HepG2 (cell line): ENCODE data around the gene SUSD3. TPM values are rescaled to one million over a fixed set of nuclear protein-coding genes. Genes with fewer than 3 reads are reported as not detected.

ENCODE experiments used
- ATAC-seq: fragments of 200-7000 bp; cut with Tn5 transposase; 3 replicates; pipeline ENCODE4 v1.9.1; 2020; ENCODE audit warnings: mild to moderate bottlenecking, moderate library complexity
- BruUV-seq: library from RNA; stranded (reverse); fragments of 400-500 nt; replicated peaks from 2 replicates; lab custom pipeline; 2021; lab: Mats Ljungman, UMichigan
- CTCF ChIA-PET: fragments of 300-600 bp; formaldehyde crosslinking; extraction: SDS; loops from one replicate; lab custom pipeline; 2021; ENCODE audit warnings: low total read pairs, inconsistent platforms, low intra/inter-chr PET ratio; lab: Yijun Ruan, JAX
- POLR2A ChIA-PET: fragments of 350-600 bp; sonication (Branson Sonifier 250); formaldehyde crosslinking; loops from one replicate; lab custom pipeline; 2020; ENCODE audit warnings: antibody characterized with exemption, inconsistent platforms; lab: Yijun Ruan, JAX
- DNase-seq: peaks from one replicate; pipeline ENCODE4 v3.0.0-alpha.2; 2015; ENCODE audit warnings: low spot score
- FAIRE-seq: peaks from 3 replicates; lab custom pipeline; 2011; peaks lifted over from hg19 to GRCh38; lab: Jason Lieb, UNC
- H2AFZ ChIP-seq: one replicate; pipeline ENCODE4 v1.6.1; 2011; ENCODE audit warnings: low read length, inconsistent platforms
- H3K27ac ChIP-seq: fragments of 300-600 bp; 3 replicates; pipeline ENCODE4 v1.8.0; 2011; ENCODE audit warnings: mixed run types, mild to moderate bottlenecking, mixed read lengths, low read length, inconsistent platforms; ENCODE audit not compliant: insufficient read depth; ENCODE audit errors: extremely low read length
- H3K27me3 ChIP-seq, 2 experiments: fragments of 200-600 bp in 1 of 2; 2 replicates in 1 of 2; 3 replicates in 1 of 2; pipeline versions ENCODE4 v1.6.0 to v1.8.0; 2011; ENCODE audit warnings: low read length in 2 of 2, mild to moderate bottlenecking in 2 of 2, moderate library complexity in 2 of 2, inconsistent platforms in 1 of 2; ENCODE audit not compliant: insufficient read depth in 2 of 2, control insufficient read depth in 1 of 2
- H3K36me3 ChIP-seq, 2 experiments: fragments of 200-600 bp in 1 of 2; replicated peaks in 1 of 2; 2 replicates in 1 of 2; 3 replicates in 1 of 2; pipeline versions ENCODE4 v1.5.1 to v1.8.0; 2011; ENCODE audit warnings: low read length in 2 of 2, inconsistent platforms in 1 of 2; ENCODE audit not compliant: insufficient read depth in 2 of 2, control insufficient read depth in 1 of 2
- H3K4me1 ChIP-seq: 2 replicates; pipeline ENCODE4 v1.5.1; 2012; ENCODE audit warnings: low read length, inconsistent platforms; ENCODE audit not compliant: insufficient read depth
- H3K4me2 ChIP-seq: 2 replicates; pipeline ENCODE4 v1.6.0; 2011; ENCODE audit warnings: low read depth, low read length, inconsistent platforms
- H3K4me3 ChIP-seq, 3 experiments: fragments of 200-600 bp in 1 of 3; sonication (generic), shearing (Covaris generic) in 1 of 3; replicated peaks in 1 of 3; 2 replicates each; pipeline ENCODE4 v1.5.1; 2011 to 2016; ENCODE audit warnings: low read length in 3 of 3, inconsistent platforms in 2 of 3, low read depth in 2 of 3, mild to moderate bottlenecking in 2 of 3, control low read depth in 1 of 3, mixed read lengths in 1 of 3; ENCODE audit not compliant: insufficient read depth in 1 of 3
- H3K79me2 ChIP-seq: one replicate; pipeline ENCODE4 v1.6.1; 2011; ENCODE audit warnings: low read length, inconsistent platforms; ENCODE audit not compliant: insufficient read depth
- H3K9ac ChIP-seq: 2 replicates; pipeline ENCODE4 v1.6.0; 2011; ENCODE audit warnings: mild to moderate bottlenecking, low read depth, low read length, inconsistent platforms; ENCODE audit not compliant: insufficient read depth
- H3K9me3 ChIP-seq: 2 replicates; pipeline ENCODE4 v1.5.1; 2012; ENCODE audit warnings: mild to moderate bottlenecking, low read length
- H4K20me1 ChIP-seq: 2 replicates; pipeline ENCODE4 v1.6.0; 2011; ENCODE audit warnings: inconsistent platforms, mild to moderate bottlenecking, low read length, moderate library complexity; ENCODE audit not compliant: insufficient read depth
- PAF1 ChIP-seq: IDR thresholded peaks from 2 replicates; pipeline ENCODE4 v1.6.1; 2016; ENCODE audit warnings: missing genetic modification reagents, missing compliant biosample characterization
- SRSF9 ChIP-seq: fragments of 200-400 bp; formaldehyde crosslinking; IDR thresholded peaks from 2 replicates; pipeline ENCODE4 v1.6.1; 2018; ENCODE audit warnings: borderline replicate concordance, mild to moderate bottlenecking, low read depth, low read length; ENCODE audit not compliant: insufficient read depth, poor library complexity, severe bottlenecking
- TMF1 ChIP-seq: sonication (generic); formaldehyde crosslinking; IDR thresholded peaks from 2 replicates; pipeline ENCODE4 v1.8.1; 2022; ENCODE audit warnings: low read depth, missing genetic modification reagents
- ZNF121 ChIP-seq: sonication (generic); formaldehyde crosslinking; IDR thresholded peaks from 2 replicates; pipeline ENCODE4 v1.5.0; 2020; ENCODE audit warnings: mild to moderate bottlenecking, missing genetic modification reagents
- ZNF292 ChIP-seq: sonication (generic); formaldehyde crosslinking; IDR thresholded peaks from 2 replicates; pipeline ENCODE4 v1.8.1; 2022; ENCODE audit warnings: mild to moderate bottlenecking, low read depth, missing genetic modification reagents, borderline replicate concordance
- ZNF44 ChIP-seq: sonication (generic); formaldehyde crosslinking; IDR thresholded peaks from 2 replicates; pipeline ENCODE4 v1.5.1; 2020; ENCODE audit warnings: mild to moderate bottlenecking, missing genetic modification reagents
- ZNF644 ChIP-seq: IDR thresholded peaks from 2 replicates; pipeline ENCODE4 v1.6.1; 2016; ENCODE audit warnings: low read depth
- WGBS: methylation state at CpG from one replicate; pipeline ENCODE4 v1.1.6; 2017; ENCODE audit warnings: low lambda C conversion rate; 5-methylcytosine and 5-hydroxymethylcytosine counted together
- in situ Hi-C: cut with HindIII; loops from 2 replicates; pipeline ENCODE4 v1.10.0; 2017; ENCODE audit warnings: low pct_unique_long_range_greater_than_20kb; ENCODE audit not compliant: extremely low pct_ligation_motif_present
- intact Hi-C: fragments of 100-400 bp; cut with micrococcal nuclease; formaldehyde crosslinking; loops from one replicate; pipeline ENCODE4 v1.10.0; 2022; ENCODE audit not compliant: unreplicated experiment
- polyA plus RNA-seq, 8 experiments: library from polyadenylated mRNA; depleted of rRNA in 3 of 8; stranded (reverse) in 7 of 8; unstranded in 1 of 8; fragments of >200 nt; fragmentation: Illumina TruSeq in 4 of 8; extraction: Trizol in 4 of 8; gene quantifications; 2 replicates each; pipeline versions ENCODE4 v1.2.1 to v1.2.3, GENCODE V29; 2011 to 2016; ENCODE audit warnings: low read depth in 4 of 8, missing spikeins in 1 of 8, mixed read lengths in 1 of 8; ENCODE audit not compliant: insufficient read depth in 1 of 8
- total RNA-seq, 5 experiments: library from RNA; depleted of rRNA; stranded (reverse); fragments of >200 nt; fragmentation: Illumina TruSeq; extraction: Trizol; gene quantifications; 2 replicates each; pipeline ENCODE4 v1.2.3, GENCODE V29; 2016; ENCODE audit warnings: low read depth in 1 of 5
- TF ChIP-seq, protein P1 (sequence below): sonication (generic); formaldehyde crosslinking; conservative IDR thresholded peaks from 2 replicates; pipeline ENCODE4 v1.4.0; 2020; ENCODE audit warnings: missing genetic modification reagents
- TF ChIP-seq, protein P2 (sequence below): sonication (generic); formaldehyde crosslinking; IDR thresholded peaks from 2 replicates; pipeline ENCODE4 v1.9.0; 2021; ENCODE audit warnings: missing genetic modification reagents, borderline replicate concordance

The SUSD3 gene
- total and polyA plus RNA-seq, 2 of the 13 experiments (the other 11 are each of a cell fraction or from before 2014, with no cell fraction given) = 7.0 to 9.1 TPM

DNA sequence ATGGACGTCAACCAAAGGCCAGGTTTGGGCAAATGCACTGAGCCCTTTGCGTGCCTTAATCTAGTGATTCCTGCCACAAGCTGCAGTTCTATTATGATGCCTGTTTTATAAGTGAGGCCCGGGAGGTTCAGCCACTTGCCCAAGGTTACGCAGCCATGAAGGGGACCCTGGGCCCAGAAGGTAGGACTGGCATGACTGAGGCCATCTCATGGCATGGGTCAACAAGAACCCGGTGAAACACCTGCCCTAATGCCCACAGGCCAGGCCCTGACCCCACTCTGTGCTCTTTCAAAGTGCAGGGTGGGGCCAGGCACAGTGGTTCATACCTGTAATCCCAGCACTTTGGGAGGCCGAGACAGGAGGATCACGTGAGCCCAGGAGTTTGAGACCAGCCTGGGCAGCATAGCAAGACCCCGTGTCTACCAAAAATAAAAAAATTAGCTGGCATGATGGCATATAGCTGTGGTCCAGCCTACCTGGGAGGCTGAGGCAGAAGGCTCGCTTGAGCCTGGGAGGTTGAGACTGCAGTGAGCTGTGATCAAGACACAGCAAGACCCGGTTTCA, 66.9 kb downstream of the SUSD3 start:
- no TSS peak for BruUV-seq
- no peak for ATAC-seq
- intact Hi-C loops = no loop called here
- H3K4me3 ChIP-seq = no peak overlapping the region
- in situ Hi-C loops = no loop called here
- no peaks in the 10 kb centered on the region for H3K27me3 ChIP-seq
- H2AFZ ChIP-seq = no peak overlapping the region
- WGBS = 91% methylated on average over 8 of the region's 10 CpGs
- peaks cover 42% of the 10 kb centered on the region for H3K79me2 ChIP-seq
- no peak for TF ChIP-seq SRSF9
- TF ChIP-seq ZNF121 (CRISPR knock-in tag) = peak; percentile 75
- no peak for TF ChIP-seq PAF1
- no peak for TF ChIP-seq TMF1
- CTCF ChIA-PET = no interaction called here
- H3K27ac ChIP-seq = no peak overlapping the region
- peaks cover 54% of the 10 kb centered on the region for H3K4me1 ChIP-seq
- H3K9me3 ChIP-seq = no peaks in the 10 kb centered on the region
- FAIRE-seq = no peak
- no peak overlapping the region for H3K4me2 ChIP-seq
- no peaks in the 10 kb centered on the region for H4K20me1 ChIP-seq
- POLR2A ChIA-PET = interaction anchor here (1.8 to 2.4 kb wide), 2 partner anchors 10 to 14 kb away, joined by 4 to 16 read pairs; partner anchors contain the start of gene NINJ1
- H3K9ac ChIP-seq = no peak overlapping the region
- no peak for DNase-seq
- peaks cover 33 to 48% of the 10 kb centered on the region in 2 experiments; a peak in 4 of 5 replicates for H3K36me3 ChIP-seq

DNA sequence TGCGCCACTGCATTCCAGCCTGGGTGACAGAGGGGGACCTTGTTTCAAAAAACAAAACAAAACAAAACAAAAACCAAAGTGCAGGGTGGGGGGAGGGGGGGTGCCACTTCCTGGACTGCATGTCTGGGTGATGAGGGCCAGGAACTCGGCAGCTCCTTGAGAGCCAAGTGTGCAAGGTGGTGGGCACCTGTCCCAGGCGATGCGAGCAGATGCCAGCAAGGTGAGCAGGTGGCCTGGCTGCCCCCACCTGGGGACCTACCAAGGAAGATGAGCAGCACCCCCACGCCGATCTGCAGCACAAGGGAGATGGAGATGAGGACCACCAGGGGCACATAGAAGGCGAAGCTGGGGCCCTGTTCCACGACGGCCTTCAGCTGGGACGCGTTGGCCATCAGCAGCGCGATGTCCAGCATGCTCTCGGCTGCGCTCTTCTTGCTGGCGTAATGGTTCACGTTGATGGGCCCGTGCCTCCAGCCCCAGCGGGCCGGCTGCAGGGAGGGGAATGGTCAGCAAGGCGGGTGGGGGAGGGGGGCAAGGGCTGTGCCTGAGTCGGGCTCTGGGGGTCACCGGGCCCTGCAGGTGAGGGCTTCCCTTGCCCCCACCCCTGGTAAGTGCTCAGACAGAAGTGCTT, 67.8 kb downstream of the SUSD3 start:
- H3K4me1 ChIP-seq = peaks cover 55% of the 10 kb centered on the region
- ChIA-PET CTCF (no interaction called here), POLR2A (interaction anchor here (0.9 to 2.4 kb wide), 7 partner anchors 9 to 35 kb away, joined by 3 to 32 read pairs (median 5); partner anchors contain the start of genes CARD19 and NINJ1)
- H3K27me3 ChIP-seq = no peaks in the 10 kb centered on the region
- 98% methylated on average over 13 of the region's 23 CpGs for WGBS
- FAIRE-seq (no peak), ATAC-seq (no peak), DNase-seq (no peak)
- no peak overlapping the region for H2AFZ ChIP-seq
- in situ Hi-C loops = no loop called here
- H3K4me2 ChIP-seq = peak overlapping the region; percentile 60; the same call in 1 of the 2 replicates
- H3K27ac ChIP-seq = peak overlapping the region; percentile 92
- H4K20me1 ChIP-seq = no peaks in the 10 kb centered on the region
- peak overlapping the region in 1 of 3 experiments; percentile 56; a peak in 1 of 6 replicates for H3K4me3 ChIP-seq
- no TSS peak for BruUV-seq
- H3K79me2 ChIP-seq = peaks cover 51% of the 10 kb centered on the region
- intact Hi-C loops = no loop called here
- H3K36me3 ChIP-seq = peaks cover 34 to 49% of the 10 kb centered on the region in 2 experiments; a peak in 4 of 5 replicates
- no peaks in the 10 kb centered on the region for H3K9me3 ChIP-seq
- H3K9ac ChIP-seq = no peak overlapping the region
- TF ChIP-seq ZNF644 (CRISPR knock-in tag) (no peak), ZNF292 (no peak), ZNF44 (CRISPR knock-in tag) (no peak)
- TF ChIP-seq, protein P1, sequence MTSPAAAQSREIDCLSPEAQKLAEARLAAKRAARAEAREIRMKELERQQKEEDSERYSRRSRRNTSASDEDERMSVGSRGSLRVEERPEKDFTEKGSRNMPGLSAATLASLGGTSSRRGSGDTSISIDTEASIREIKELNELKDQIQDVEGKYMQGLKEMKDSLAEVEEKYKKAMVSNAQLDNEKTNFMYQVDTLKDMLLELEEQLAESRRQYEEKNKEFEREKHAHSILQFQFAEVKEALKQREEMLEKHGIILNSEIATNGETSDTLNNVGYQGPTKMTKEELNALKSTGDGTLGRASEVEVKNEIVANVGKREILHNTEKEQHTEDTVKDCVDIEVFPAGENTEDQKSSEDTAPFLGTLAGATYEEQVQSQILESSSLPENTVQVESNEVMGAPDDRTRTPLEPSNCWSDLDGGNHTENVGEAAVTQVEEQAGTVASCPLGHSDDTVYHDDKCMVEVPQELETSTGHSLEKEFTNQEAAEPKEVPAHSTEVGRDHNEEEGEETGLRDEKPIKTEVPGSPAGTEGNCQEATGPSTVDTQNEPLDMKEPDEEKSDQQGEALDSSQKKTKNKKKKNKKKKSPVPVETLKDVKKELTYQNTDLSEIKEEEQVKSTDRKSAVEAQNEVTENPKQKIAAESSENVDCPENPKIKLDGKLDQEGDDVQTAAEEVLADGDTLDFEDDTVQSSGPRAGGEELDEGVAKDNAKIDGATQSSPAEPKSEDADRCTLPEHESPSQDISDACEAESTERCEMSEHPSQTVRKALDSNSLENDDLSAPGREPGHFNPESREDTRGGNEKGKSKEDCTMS (CRISPR knock-in tag) = no peak
- TF ChIP-seq, protein P2, sequence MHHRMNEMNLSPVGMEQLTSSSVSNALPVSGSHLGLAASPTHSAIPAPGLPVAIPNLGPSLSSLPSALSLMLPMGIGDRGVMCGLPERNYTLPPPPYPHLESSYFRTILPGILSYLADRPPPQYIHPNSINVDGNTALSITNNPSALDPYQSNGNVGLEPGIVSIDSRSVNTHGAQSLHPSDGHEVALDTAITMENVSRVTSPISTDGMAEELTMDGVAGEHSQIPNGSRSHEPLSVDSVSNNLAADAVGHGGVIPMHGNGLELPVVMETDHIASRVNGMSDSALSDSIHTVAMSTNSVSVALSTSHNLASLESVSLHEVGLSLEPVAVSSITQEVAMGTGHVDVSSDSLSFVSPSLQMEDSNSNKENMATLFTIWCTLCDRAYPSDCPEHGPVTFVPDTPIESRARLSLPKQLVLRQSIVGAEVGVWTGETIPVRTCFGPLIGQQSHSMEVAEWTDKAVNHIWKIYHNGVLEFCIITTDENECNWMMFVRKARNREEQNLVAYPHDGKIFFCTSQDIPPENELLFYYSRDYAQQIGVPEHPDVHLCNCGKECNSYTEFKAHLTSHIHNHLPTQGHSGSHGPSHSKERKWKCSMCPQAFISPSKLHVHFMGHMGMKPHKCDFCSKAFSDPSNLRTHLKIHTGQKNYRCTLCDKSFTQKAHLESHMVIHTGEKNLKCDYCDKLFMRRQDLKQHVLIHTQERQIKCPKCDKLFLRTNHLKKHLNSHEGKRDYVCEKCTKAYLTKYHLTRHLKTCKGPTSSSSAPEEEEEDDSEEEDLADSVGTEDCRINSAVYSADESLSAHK (CRISPR knock-in tag) = no peak
